Mesothelial cell of epicardium (in vitro differentiated cells): ENCODE results near the gene FZD10. TPM values are rescaled to one million over a fixed set of nuclear protein-coding genes. Genes with fewer than 3 reads are reported as not detected.
A peak's percentile ranks its signal among the peaks of the same experiment; 100 is the strongest.

Experiments used
- DNase-seq, 2 experiments: peaks; one replicate each; pipeline ENCODE4 v3.0.0; 2021; ENCODE audit warnings: low spot score in 2 of 2; ENCODE audit not compliant: unreplicated experiment in 2 of 2
- H3K27ac Mint-ChIP-seq: 2 replicates; pipeline ENCODE4 v1.8.0; 2021; ENCODE audit warnings: mixed read lengths
- H3K27me3 Mint-ChIP-seq: 2 replicates; pipeline ENCODE4 v1.8.0; 2021; ENCODE audit warnings: low read depth, mixed read lengths
- H3K36me3 Mint-ChIP-seq: 2 replicates; pipeline ENCODE4 v1.8.0; 2021; ENCODE audit warnings: mixed read lengths
- H3K4me1 Mint-ChIP-seq: 2 replicates; pipeline ENCODE4 v1.8.0; 2021; ENCODE audit warnings: mixed read lengths
- H3K4me3 Mint-ChIP-seq: 2 replicates; pipeline ENCODE4 v1.8.0; 2021; ENCODE audit warnings: mild to moderate bottlenecking, moderate library complexity, mixed read lengths
- H3K9me3 Mint-ChIP-seq: 2 replicates; pipeline ENCODE4 v1.8.0; 2021; ENCODE audit warnings: mixed read lengths
- total RNA-seq: library from RNA; stranded (reverse); gene quantifications from 3 replicates; pipeline ENCODE4 v1.2.1, GENCODE V29; 2021
- TF ChIP-seq, protein P1 (sequence below): fragments of 200-600 bp; sonication (generic); IDR thresholded peaks from one replicate; pipeline ENCODE4 v1.5.0; 2021; ENCODE audit warnings: antibody characterized with exemption; ENCODE audit not compliant: unreplicated experiment

Gene FZD10
- total RNA-seq, 1 donor from 2014 or later, result 2.5 TPM

DNA sequence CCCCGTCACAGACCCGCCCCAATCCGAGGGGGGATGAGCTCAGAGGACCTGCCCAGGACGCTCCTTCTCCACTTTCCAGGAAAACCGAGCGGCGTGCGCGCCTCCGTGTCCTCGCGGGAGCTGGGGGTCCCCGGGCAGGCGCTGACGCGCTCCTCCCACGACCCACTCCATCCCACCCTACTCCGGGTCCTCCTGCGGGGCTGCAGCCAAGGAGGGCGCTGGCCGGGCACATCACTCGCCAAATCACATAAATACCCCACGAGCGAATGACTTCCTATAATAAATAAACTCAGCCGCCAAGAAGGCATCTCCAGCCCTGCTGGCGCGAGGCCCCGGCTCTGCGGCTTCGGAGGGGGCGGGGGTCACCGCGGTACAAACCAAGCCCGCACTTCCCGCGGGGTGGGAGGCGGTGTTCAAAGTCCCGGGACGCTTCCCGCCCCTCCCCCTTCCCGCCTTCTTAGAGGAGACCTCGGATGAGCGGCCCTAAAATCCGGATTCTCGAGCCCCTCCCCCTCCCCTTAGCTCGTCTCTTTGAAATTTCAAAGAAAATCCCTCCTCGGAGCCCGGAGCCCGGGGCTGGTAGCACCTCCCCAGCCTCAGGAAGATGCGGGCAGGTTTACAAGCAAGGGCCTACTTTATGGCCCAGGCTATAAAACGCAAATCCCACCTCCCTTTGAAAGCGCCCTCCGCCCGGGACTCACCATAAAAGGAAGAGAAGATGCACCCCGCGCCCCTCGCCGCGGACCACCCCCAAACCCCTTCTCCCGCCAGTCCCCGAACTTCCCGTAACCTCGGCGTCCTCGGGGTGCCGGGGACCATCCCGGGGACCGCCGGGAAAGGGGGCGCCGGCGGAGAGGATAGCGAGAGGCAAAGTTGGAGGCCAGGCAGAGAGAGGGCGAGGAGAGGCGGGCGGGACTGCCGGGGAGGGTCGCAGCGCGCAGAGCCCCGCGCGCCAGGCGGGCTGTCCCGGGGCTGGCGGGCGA lies 712 bp upstream of the FZD10 start:
- TF ChIP-seq, protein P1, sequence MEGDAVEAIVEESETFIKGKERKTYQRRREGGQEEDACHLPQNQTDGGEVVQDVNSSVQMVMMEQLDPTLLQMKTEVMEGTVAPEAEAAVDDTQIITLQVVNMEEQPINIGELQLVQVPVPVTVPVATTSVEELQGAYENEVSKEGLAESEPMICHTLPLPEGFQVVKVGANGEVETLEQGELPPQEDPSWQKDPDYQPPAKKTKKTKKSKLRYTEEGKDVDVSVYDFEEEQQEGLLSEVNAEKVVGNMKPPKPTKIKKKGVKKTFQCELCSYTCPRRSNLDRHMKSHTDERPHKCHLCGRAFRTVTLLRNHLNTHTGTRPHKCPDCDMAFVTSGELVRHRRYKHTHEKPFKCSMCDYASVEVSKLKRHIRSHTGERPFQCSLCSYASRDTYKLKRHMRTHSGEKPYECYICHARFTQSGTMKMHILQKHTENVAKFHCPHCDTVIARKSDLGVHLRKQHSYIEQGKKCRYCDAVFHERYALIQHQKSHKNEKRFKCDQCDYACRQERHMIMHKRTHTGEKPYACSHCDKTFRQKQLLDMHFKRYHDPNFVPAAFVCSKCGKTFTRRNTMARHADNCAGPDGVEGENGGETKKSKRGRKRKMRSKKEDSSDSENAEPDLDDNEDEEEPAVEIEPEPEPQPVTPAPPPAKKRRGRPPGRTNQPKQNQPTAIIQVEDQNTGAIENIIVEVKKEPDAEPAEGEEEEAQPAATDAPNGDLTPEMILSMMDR, result no peak
- H3K9me3 Mint-ChIP-seq, result no peaks in the 10 kb centered on the region
- peaks cover 61% of the 10 kb centered on the region for H3K27me3 Mint-ChIP-seq
- H3K36me3 Mint-ChIP-seq, result no peaks in the 10 kb centered on the region
- H3K4me1 Mint-ChIP-seq, result peaks cover 14% of the 10 kb centered on the region
- H3K4me3 Mint-ChIP-seq, result peak overlapping the region; percentile 70
- H3K27ac Mint-ChIP-seq, result no peak overlapping the region
- DNase-seq, result peak in 1 of 2 experiments; percentile 48

DNA sequence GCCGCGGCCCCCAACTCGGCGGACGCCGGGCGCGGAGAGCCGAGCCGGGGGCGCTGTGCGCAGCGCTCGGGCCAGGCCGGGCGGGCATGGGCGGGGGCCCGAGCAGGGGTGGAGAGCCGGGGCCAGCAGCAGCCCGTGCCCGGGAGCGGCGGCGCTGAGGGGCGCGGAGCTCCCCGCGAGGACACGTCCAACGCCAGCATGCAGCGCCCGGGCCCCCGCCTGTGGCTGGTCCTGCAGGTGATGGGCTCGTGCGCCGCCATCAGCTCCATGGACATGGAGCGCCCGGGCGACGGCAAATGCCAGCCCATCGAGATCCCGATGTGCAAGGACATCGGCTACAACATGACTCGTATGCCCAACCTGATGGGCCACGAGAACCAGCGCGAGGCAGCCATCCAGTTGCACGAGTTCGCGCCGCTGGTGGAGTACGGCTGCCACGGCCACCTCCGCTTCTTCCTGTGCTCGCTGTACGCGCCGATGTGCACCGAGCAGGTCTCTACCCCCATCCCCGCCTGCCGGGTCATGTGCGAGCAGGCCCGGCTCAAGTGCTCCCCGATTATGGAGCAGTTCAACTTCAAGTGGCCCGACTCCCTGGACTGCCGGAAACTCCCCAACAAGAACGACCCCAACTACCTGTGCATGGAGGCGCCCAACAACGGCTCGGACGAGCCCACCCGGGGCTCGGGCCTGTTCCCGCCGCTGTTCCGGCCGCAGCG lies 639 bp downstream of the FZD10 start:
- no peak for DNase-seq
- no peaks in the 10 kb centered on the region for H3K36me3 Mint-ChIP-seq
- no peaks in the 10 kb centered on the region for H3K9me3 Mint-ChIP-seq
- H3K27me3 Mint-ChIP-seq, result peaks cover 63% of the 10 kb centered on the region
- H3K4me3 Mint-ChIP-seq, result peak overlapping the region; percentile 74
- H3K27ac Mint-ChIP-seq, result no peak overlapping the region
- H3K4me1 Mint-ChIP-seq, result peaks cover 13% of the 10 kb centered on the region
- TF ChIP-seq, protein P1, result no peak

DNA sequence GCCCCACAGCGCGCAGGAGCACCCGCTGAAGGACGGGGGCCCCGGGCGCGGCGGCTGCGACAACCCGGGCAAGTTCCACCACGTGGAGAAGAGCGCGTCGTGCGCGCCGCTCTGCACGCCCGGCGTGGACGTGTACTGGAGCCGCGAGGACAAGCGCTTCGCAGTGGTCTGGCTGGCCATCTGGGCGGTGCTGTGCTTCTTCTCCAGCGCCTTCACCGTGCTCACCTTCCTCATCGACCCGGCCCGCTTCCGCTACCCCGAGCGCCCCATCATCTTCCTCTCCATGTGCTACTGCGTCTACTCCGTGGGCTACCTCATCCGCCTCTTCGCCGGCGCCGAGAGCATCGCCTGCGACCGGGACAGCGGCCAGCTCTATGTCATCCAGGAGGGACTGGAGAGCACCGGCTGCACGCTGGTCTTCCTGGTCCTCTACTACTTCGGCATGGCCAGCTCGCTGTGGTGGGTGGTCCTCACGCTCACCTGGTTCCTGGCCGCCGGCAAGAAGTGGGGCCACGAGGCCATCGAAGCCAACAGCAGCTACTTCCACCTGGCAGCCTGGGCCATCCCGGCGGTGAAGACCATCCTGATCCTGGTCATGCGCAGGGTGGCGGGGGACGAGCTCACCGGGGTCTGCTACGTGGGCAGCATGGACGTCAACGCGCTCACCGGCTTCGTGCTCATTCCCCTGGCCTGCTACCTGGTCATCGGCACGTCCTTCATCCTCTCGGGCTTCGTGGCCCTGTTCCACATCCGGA lies 1.4 kb downstream of the FZD10 start:
- Mint-ChIP-seq H3K4me3 (peak overlapping the region; percentile 74), H3K4me1 (peaks cover 12% of the 10 kb centered on the region), H3K36me3 (no peaks in the 10 kb centered on the region), H3K27ac (no peak overlapping the region), H3K27me3 (peaks cover 71% of the 10 kb centered on the region), H3K9me3 (no peaks in the 10 kb centered on the region)
- no peak for DNase-seq
- TF ChIP-seq, protein P1, result no peak

DNA sequence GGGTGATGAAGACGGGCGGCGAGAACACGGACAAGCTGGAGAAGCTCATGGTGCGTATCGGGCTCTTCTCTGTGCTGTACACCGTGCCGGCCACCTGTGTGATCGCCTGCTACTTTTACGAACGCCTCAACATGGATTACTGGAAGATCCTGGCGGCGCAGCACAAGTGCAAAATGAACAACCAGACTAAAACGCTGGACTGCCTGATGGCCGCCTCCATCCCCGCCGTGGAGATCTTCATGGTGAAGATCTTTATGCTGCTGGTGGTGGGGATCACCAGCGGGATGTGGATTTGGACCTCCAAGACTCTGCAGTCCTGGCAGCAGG lies 1.9 kb downstream of the FZD10 start:
- no peak overlapping the region for H3K27ac Mint-ChIP-seq
- H3K9me3 Mint-ChIP-seq, result no peaks in the 10 kb centered on the region
- H3K4me3 Mint-ChIP-seq, result peak overlapping the region; percentile 69
- peaks cover 12% of the 10 kb centered on the region for H3K4me1 Mint-ChIP-seq
- H3K36me3 Mint-ChIP-seq, result no peaks in the 10 kb centered on the region
- peaks cover 76% of the 10 kb centered on the region for H3K27me3 Mint-ChIP-seq
- TF ChIP-seq, protein P1, result no peak
- no peak for DNase-seq

DNA sequence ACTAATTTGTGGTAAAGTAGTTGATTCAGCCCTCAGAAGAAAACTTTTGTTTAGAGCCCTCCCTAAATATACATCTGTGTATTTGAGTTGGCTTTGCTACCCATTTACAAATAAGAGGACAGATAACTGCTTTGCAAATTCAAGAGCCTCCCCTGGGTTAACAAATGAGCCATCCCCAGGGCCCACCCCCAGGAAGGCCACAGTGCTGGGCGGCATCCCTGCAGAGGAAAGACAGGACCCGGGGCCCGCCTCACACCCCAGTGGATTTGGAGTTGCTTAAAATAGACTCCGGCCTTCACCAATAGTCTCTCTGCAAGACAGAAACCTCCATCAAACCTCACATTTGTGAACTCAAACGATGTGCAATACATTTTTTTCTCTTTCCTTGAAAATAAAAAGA lies 2.7 kb downstream of the FZD10 start:
- TF ChIP-seq, protein P1, result no peak
- no peak overlapping the region for H3K27ac Mint-ChIP-seq
- H3K27me3 Mint-ChIP-seq, result peaks cover 84% of the 10 kb centered on the region
- H3K4me3 Mint-ChIP-seq, result no peak overlapping the region
- no peak for DNase-seq
- peaks cover 12% of the 10 kb centered on the region for H3K4me1 Mint-ChIP-seq
- H3K36me3 Mint-ChIP-seq, result no peaks in the 10 kb centered on the region
- H3K9me3 Mint-ChIP-seq, result no peaks in the 10 kb centered on the region
